Measurements from ENCODE around the gene ITPKB.
A peak's percentile ranks its signal among the peaks of the same experiment; 100 is the strongest.
"Not testable (repeated sequence)": the region's sequence is repeated elsewhere in the genome, so short reads cannot be mapped to it uniquely, and the experiment has no call there.

Gene ITPKB

DNA sequence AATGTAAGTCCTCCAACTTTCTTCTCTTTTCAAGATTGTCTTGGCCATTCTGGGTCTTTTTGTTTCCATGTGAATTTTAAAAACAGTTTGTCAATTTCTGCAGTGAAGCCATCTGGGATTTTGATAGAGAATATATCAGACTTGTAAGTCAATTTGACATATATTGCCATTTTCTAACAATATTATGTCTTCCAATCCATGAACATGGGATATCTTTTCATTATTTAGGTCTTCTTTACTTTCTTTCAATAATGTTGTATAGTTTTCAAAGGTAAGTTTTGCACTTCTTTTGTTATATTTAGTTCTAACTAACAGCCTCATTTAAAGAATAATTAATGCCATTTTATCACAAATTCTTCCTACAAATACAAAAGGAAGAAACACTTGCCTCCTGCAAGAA, 117.1 kb downstream of the ITPKB start:
- no peak for DNase-seq (ENCODE audit: low spot score)

DNA sequence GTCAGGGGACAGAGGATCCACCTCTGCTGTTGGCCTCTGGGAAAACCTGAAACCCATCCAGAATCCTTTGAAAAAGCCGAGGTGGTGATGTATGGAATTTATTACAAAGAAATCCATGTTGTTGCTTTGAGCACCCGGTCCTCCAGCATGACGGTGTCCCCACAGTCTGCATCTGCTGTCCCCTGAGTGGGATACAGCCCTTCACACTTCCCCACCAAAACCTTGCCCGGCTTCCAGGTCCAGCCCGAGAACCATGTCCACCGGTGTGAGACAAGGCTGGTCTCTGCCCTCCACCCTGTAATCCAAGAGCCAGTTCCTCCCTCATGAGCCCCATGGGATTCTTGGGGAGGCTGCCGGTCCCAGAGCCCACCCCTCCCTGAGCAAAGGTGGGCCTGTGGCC, 120.1 kb downstream of the ITPKB start:
- no peak for DNase-seq (ENCODE audit: low spot score)

DNA sequence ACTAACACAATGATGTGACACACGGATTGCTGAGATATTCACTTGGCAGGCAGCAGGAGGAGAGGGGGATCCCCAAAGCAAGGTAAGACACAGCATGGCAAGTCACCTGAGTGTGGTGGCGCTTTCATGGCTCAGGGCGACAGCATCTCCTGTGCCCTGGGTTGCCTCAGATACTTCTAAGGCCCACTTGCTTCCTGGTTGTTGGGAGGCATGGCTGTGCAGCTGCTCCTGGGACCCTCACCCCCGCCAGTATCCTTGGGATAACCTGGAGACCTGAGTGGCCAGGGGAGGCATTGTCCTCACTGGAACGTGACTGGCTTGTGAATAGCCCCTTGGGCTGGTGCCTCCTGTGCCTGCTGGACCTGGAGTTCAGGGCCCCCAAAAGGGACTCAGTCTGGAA, 120.7 kb downstream of the ITPKB start:
- DNase-seq (ENCODE audit: low spot score), result no peak

- not testable (repeated sequence) for DNase-seq (ENCODE audit: low spot score)
These were observed 121.4 kb downstream of the ITPKB start for GRCh38 chr1:226617719-226618118.

DNA sequence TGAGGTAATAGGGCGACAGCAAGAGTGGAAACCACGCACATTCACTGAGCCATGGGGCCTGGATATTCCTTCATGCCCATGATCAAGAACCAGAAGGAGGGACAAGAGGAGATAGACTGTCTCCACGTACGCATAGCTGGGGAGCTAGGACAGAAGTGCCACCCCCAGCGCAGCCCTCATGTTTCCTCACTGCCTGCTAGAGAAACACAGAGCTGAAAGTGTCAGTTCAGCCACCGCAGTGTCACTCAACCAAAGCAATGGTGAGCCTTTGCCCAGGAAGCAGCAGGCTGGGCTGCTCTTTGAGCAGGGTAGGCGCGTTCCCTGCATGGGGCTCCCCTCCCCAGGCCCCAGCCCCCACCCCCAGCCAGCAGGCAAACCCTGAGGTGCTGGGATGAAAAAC, 122.0 kb downstream of the ITPKB start:
- DNase-seq (ENCODE audit: low spot score), result no peak

GRCh38 chr1:226616636-226617035, 122.4 kb downstream of the ITPKB start:
- DNase-seq (ENCODE audit: low spot score), result no peak

DNA sequence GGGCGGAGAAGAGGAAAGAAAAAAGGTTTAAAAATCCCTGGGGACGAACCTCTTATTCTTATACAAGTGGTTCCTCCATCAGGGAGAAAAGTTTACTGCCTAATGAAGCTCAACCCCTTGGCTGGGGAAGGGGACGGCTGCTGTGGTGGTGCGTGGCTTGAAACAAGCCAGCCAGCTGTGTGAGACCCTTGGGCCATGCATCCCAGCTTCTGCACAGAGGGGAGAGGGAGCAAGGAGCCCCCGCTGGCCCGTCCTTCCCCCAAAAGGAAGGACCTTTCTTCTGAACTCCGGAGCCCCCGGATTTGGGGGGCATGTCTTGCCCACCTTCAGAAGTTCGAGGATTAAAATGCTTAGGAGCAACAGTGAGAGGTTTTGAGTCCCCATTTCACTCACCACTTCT, 123.2 kb downstream of the ITPKB start:
- DNase-seq (ENCODE audit: low spot score), result no peak

- DNase-seq (ENCODE audit: low spot score), result not testable (repeated sequence)
These were observed 127.1 kb downstream of the ITPKB start for GRCh38 chr1:226611980-226612379.

DNA sequence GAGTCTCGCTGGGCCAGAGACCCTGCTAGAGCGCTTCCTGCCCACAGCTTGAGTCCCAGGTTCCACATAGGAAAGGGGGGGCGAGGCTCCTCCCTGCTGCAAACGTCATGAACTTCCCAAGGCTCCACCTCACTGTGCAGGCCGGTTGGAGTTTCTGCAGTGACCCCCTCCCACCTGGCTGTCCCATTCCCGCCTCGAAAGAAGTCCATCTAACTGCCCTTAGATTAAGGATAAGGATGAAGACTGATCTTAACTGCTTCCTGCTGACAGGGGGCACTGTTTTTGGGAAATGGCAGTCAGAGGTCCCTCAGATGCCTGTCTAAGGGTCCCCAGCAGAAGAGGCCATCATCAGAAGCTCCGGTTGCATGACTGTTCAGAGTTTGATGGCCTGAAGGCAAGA, 127.8 kb downstream of the ITPKB start:
- DNase-seq (ENCODE audit: low spot score), result no peak

- no peak for DNase-seq (ENCODE audit: low spot score)
These were observed 128.4 kb downstream of the ITPKB start for GRCh38 chr1:226610671-226611070.

GRCh38 chr1:226609836-226610455, 129.1 kb downstream of the ITPKB start:
- no peak for DNase-seq (ENCODE audit: low spot score)

DNA sequence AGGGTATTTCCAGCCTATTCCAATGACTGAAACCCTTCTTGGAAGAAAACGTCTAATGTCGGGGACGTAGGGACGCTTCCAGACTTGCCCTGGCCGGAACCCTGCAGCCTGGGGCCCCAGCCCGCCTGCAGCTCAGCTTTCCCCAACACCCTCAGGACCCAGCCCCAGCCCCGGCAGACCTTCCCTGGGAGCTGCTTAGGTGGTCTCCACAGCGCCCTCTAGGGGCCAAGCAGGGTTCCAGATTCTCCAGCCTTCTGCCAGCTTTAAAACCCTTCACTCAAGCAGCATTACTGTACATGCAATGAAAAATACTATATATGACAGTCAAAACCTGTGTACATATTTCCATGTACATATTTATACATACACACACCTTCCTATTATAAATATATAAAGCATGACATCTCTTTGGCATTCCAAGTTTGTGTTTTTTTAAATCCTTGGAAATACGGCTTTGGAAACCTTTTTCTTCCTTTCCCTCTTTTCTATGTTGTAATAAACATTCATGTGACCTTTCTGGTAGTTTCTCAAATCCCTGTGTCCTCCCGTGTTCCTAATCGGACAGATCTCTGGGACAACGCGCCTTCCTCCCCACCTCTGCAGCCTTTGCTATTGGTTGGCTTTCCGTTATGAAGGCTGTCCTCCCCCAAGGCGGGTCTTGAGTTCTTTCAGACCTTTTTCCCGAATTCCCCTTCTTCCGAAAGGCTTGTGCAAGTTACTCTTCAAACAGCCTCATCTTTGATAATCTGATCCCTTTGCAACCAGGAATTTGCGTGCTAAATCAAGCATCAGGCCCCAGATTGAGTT, 130.2 kb downstream of the ITPKB start:
- peak; percentile 70 for DNase-seq (ENCODE audit: low spot score)

- no peak for DNase-seq (ENCODE audit: low spot score)
These were observed 131.3 kb downstream of the ITPKB start for GRCh38 chr1:226607821-226608220.

GRCh38 chr1:226607268-226607660, 131.8 kb downstream of the ITPKB start:
- DNase-seq (ENCODE audit: low spot score), result no peak

- no peak for DNase-seq (ENCODE audit: low spot score)
These were observed 132.5 kb downstream of the ITPKB start for GRCh38 chr1:226606311-226607267.

DNA sequence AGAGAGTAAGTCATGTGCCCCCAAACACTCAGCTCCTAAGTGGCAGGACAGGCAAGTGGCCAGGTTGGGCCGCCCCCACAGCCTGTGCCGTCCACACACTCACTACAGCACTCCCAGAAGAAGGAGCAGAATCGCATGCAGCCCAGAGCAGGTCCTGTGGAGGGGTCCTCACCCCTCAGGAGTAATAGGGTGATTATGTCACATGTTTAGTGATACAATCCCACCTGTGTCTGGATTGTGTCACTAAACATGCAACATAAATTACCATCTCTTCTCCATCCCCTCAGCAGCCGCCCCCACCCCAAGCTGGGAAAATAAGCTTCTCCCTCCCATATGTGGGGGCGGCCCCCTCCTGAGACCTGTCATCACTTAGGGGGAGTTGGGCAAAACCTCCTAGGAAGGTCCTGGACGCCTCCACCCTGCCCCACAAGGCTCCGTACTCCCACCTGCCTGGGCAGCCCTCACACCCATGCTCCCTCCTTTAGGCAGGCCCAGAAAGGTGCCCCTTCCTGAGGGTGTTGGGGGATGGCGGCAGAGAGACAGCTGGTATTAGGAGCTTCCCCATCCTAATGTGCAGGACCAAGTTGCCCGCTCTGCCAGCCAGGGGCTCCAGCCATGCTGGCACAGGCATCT, 133.6 kb downstream of the ITPKB start:
- DNase-seq (ENCODE audit: low spot score), result no peak

DNA sequence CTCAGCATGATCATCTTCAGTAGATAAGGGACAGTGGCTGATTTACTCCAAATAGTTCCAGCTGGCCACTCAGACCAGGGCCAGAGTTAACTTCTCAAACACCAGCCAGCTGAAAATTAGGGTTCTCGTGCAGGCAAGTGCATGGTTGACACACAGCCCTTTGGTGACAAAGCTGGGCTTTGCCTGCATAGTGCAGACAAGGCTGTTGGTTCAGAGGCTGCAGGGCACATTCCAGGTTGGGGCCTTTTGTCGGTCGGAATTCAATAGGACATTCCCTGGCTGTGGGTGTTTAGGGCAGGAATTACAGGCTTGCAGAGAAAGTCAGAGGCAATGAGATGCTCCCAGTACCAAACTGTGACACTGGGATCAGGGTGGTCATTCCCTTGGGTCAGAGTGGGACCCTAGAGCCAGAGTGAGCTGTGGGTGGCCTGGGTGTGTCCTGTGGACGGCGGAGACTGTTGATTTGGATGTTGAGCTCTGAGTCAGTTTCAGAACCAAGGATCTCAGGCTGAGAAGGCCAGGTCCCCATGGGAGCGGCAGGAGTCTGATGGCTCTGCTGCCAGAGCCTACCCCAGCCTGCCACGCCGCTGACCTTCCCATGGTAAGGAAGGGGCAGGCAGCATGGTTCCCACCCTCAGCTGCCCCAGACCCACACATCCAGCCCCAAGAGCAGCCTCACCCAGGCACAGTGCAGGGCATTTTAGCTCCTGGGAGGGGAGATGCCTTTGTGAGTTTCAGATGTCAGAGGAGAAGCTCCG, 134.3 kb downstream of the ITPKB start:
- peak; percentile 46 for DNase-seq (ENCODE audit: low spot score)

DNA sequence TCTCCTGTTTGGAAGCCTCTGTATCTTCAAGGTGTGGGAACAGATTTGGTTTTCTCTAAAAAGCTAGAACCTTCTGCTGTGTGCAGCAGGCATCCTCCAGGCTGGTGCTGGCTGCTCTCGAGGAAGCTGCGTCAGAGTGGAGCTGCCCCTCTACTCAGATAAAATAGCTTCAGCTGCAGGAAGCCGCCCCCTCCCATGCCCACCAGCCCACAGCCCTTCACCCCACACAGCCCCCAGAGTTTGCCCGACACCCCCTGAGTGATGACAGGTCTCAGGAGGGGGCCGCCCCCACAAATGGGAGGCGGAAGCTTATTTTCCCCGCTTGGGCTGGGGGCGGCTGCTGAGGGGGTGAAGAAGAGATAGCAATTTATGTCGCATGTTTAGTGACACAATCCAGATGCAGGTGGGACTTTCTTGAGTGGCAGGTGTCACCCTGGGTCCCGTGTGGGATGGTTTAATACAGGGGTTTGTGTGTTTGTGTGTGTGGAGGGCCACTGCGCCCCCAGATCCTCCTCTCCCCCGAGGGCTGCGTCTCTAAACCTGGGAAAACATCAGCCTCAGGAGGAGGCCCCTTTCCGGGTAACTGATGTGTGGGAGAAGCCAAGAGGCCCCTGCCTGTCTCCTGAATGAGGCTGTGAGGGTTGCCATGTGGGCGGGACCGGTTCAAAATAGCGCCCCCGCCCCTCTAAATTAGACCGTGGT, 135.1 kb downstream of the ITPKB start:
- no peak for DNase-seq (ENCODE audit: low spot score)

GRCh38 chr1:226603022-226603857, 135.8 kb downstream of the ITPKB start:
- peak; percentile 60 for DNase-seq (ENCODE audit: low spot score)
